ENCODE results near the gene CARS2. TPM values are rescaled to one million over a fixed set of nuclear protein-coding genes. Genes with fewer than 3 reads are reported as not detected.

Gene CARS2
- total RNA-seq, 4 donors from 2014 or later, result 27.4 to 229 (median 53.8) TPM

DNA sequence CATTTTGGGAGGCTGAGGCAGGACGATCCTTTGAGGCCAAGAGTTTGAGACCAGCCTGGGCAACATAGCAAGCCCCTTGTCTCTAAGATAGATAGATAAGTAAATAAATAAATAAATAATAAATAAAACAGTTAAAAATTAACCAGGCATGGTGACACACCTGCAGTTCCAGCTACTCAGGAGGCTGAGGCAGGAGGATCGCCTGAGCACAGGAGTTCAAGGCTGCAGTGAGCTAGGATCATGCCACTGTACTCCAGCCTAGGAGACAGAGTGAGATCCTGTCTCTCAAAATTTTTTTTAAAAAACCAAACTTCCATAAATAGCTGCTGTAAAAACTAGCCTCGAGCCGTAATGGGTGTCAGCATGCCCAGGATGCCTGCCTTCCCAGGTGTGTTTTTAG, 104.9 kb downstream of the CARS2 start:
- no peak for DNase-seq
- no peaks in the 10 kb centered on the region for H3K9me3 ChIP-seq
- no peaks in the 10 kb centered on the region for H3K36me3 ChIP-seq
- TF ChIP-seq, protein P1, sequence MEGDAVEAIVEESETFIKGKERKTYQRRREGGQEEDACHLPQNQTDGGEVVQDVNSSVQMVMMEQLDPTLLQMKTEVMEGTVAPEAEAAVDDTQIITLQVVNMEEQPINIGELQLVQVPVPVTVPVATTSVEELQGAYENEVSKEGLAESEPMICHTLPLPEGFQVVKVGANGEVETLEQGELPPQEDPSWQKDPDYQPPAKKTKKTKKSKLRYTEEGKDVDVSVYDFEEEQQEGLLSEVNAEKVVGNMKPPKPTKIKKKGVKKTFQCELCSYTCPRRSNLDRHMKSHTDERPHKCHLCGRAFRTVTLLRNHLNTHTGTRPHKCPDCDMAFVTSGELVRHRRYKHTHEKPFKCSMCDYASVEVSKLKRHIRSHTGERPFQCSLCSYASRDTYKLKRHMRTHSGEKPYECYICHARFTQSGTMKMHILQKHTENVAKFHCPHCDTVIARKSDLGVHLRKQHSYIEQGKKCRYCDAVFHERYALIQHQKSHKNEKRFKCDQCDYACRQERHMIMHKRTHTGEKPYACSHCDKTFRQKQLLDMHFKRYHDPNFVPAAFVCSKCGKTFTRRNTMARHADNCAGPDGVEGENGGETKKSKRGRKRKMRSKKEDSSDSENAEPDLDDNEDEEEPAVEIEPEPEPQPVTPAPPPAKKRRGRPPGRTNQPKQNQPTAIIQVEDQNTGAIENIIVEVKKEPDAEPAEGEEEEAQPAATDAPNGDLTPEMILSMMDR (IDR thresholded peaks at IDR 0.05), result no peak
- TF ChIP-seq POLR2A (IDR thresholded peaks at IDR 0.05), result no peak
- no peaks in the 10 kb centered on the region for H3K4me1 ChIP-seq
- intact Hi-C loops (cut with DNase I; ENCODE audit: low total_unique reads), result no loop called here
- H3K27me3 ChIP-seq, result no peaks in the 10 kb centered on the region
- H3K4me3 ChIP-seq, result no peak overlapping the region
- no peak overlapping the region for H3K27ac ChIP-seq

DNA sequence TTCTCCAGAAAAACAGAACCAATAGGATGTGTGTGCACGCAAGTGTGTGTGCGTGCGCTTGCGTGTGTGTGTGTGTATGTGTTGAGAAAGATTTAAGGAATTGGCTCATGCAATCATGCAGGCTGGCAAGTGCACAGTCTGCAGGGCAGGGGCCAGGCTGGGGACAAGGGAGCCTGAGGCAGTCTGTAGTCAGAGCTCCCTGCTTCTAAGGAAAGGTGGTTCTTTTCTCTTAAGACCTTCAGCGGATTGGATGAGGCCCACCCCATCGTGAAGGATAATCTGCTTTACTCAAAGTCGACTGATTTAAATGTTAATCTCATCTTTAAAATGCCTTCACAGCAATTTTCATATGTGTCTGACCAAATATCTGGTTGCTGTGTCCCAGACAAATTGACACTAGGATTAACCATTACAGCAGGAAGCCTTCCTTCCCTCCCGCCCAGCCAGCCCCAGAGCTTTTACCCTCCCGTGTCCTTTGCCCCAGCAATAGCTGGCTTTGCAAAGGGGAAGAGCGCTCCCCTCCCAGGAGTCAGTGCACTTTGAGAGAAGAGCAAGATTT, 105.6 kb downstream of the CARS2 start:
- intact Hi-C loops (cut with DNase I; ENCODE audit: low total_unique reads), result no loop called here
- Histone ChIP-seq H3K27ac (no peak overlapping the region), H3K4me3 (no peak overlapping the region), H3K27me3 (no peaks in the 10 kb centered on the region), H3K4me1 (no peaks in the 10 kb centered on the region), H3K36me3 (no peaks in the 10 kb centered on the region), H3K9me3 (no peaks in the 10 kb centered on the region)
- TF ChIP-seq POLR2A (IDR thresholded peaks at IDR 0.05), result no peak
- TF ChIP-seq, protein P1 (IDR thresholded peaks at IDR 0.05), result no peak
- DNase-seq, result no peak

GRCh38 chr13:110597041-110597689, 108.8 kb downstream of the CARS2 start:
- Histone ChIP-seq H3K4me1 (no peaks in the 10 kb centered on the region), H3K27ac (no peak overlapping the region), H3K9me3 (no peaks in the 10 kb centered on the region), H3K27me3 (no peaks in the 10 kb centered on the region), H3K36me3 (no peaks in the 10 kb centered on the region), H3K4me3 (no peak overlapping the region)
- intact Hi-C loops (cut with DNase I; ENCODE audit: low total_unique reads), result no loop called here
- no peak for DNase-seq
- no peak for TF ChIP-seq POLR2A (IDR thresholded peaks at IDR 0.05)
- TF ChIP-seq, protein P1 (IDR thresholded peaks at IDR 0.05), result no peak

GRCh38 chr13:110593430-110594130, 112.3 kb downstream of the CARS2 start:
- DNase-seq, result no peak
- H3K27ac ChIP-seq, result no peak overlapping the region
- H3K4me1 ChIP-seq, result no peaks in the 10 kb centered on the region
- no peaks in the 10 kb centered on the region for H3K9me3 ChIP-seq
- no peaks in the 10 kb centered on the region for H3K36me3 ChIP-seq
- TF ChIP-seq, protein P1 (IDR thresholded peaks at IDR 0.05), result peak; percentile 50 to 79 (median 65)
- no peak for TF ChIP-seq POLR2A (IDR thresholded peaks at IDR 0.05)
- H3K27me3 ChIP-seq, result no peaks in the 10 kb centered on the region
- H3K4me3 ChIP-seq, result no peak overlapping the region
- intact Hi-C loops (cut with DNase I; ENCODE audit: low total_unique reads), result no loop called here

DNA sequence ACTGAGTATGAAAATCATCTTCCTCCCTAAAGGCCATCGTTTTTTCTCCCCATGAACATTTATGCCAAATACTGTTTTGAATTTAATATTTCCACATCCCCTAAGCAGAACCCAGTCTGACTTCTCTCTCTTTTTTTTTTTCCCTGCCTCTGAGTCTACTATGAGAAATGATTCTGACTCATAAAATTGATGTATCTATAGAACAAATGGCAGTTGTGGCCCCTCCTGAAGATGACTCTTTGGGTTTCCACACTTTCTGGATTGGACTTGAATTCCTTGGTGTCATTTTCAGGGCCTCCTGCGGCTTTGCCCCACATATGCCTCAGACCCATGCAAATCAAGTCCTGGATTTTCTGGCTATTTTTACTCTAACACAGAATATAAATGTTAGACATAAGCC, 113.3 kb downstream of the CARS2 start:
- H3K27ac ChIP-seq, result no peak overlapping the region
- TF ChIP-seq, protein P1 (IDR thresholded peaks at IDR 0.05), result no peak
- TF ChIP-seq POLR2A (IDR thresholded peaks at IDR 0.05), result no peak
- intact Hi-C loops (cut with DNase I; ENCODE audit: low total_unique reads), result no loop called here

More for the DNA sequence above, 113.3 kb downstream of the CARS2 start:
- no peaks in the 10 kb centered on the region for H3K9me3 ChIP-seq
- no peak for DNase-seq
- no peaks in the 10 kb centered on the region for H3K4me1 ChIP-seq
- H3K36me3 ChIP-seq, result no peaks in the 10 kb centered on the region
- no peaks in the 10 kb centered on the region for H3K27me3 ChIP-seq
- H3K4me3 ChIP-seq, result no peak overlapping the region

All from uterus (tissue), 4 donors.